H1 (cell line): ENCODE results near the gene FAS.

Experiments used
- ATF2 ChIP-seq: IDR thresholded peaks from 2 replicates; pipeline ENCODE4 v1.6.1; 2012; ENCODE audit warnings: low read length, inconsistent platforms
- CTCF ChIP-seq, 3 experiments: IDR thresholded peaks; 1 replicate in 2 of 3; 2 replicates in 1 of 3; pipeline versions ENCODE4 v1.5.1 to v1.6.1; 2011; ENCODE audit warnings: low read length in 3 of 3, mild to moderate bottlenecking in 3 of 3, inconsistent platforms in 2 of 3, low read depth in 1 of 3, moderate library complexity in 1 of 3; ENCODE audit not compliant: insufficient read depth in 1 of 3; ENCODE audit errors: control extremely low read depth in 1 of 3
- EZH2 ChIP-seq: fragments of 200-600 bp; sonication (generic); IDR thresholded peaks from 2 replicates; pipeline ENCODE4 v1.7.1; 2012; ENCODE audit warnings: low read depth, mild to moderate bottlenecking, moderate library complexity, low read length, inconsistent platforms; ENCODE audit not compliant: severe bottlenecking
- JUND ChIP-seq: IDR thresholded peaks from 2 replicates; pipeline ENCODE4 v1.6.1; 2011; ENCODE audit warnings: mild to moderate bottlenecking, improper control_type of control experiment, low read length
- MAFK ChIP-seq: IDR thresholded peaks from 2 replicates; pipeline ENCODE4 v1.6.1; 2012; ENCODE audit warnings: low read depth, mild to moderate bottlenecking, improper control_type of control experiment, low read length
- RFX5 ChIP-seq: IDR thresholded peaks from 2 replicates; pipeline ENCODE4 v1.6.1; 2011; ENCODE audit warnings: low read depth, low read length, improper control_type of control experiment, borderline replicate concordance
- SIX5 ChIP-seq: IDR thresholded peaks from 2 replicates; pipeline ENCODE4 v1.6.1; 2011; ENCODE audit warnings: mild to moderate bottlenecking, low read depth, low read length
- SP4 ChIP-seq: IDR thresholded peaks from 2 replicates; pipeline ENCODE4 v1.6.1; 2012; ENCODE audit warnings: low read length, inconsistent platforms
- TAF1 ChIP-seq: IDR thresholded peaks from 2 replicates; pipeline ENCODE4 v1.6.1; 2011; ENCODE audit warnings: mild to moderate bottlenecking, low read depth, low read length
- TEAD4 ChIP-seq: IDR thresholded peaks from 2 replicates; pipeline ENCODE4 v1.6.1; 2012; ENCODE audit warnings: low read depth, low read length, inconsistent platforms, mixed read lengths
- YY1 ChIP-seq: IDR thresholded peaks from 2 replicates; pipeline ENCODE4 v1.6.1; 2011; ENCODE audit warnings: low read depth, mild to moderate bottlenecking, low read length
- TF ChIP-seq, protein P1 (sequence below): IDR thresholded peaks from 2 replicates; pipeline ENCODE4 v1.6.1; 2011; ENCODE audit warnings: low read length, improper control_type of control experiment

DNA sequence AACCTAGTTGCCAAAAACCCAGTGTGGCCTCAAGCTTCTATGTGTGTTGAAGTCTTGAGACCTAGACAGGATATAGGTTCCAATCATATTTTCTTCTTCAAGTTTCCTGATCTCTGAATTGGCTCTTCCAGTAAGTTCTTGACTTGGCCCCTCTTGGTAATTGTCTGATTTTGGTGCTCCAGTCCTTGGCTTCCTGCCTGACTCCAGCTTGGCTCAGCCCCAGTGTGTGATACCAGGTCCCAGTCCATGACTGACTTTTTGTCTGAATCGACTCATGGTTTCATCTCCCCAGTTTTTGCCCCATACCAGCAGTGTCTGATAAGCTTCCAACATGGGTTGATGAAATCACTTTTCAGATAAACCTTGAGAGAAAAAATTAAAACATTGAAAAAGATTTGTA is 72.3 kb downstream of the FAS start:
- TF ChIP-seq RFX5 (no peak), ATF2 (no peak), CTCF (IDR thresholded peaks at IDR 0.05; ENCODE audit: control extremely low read depth in 1 of 3, insufficient read depth in 1 of 3, low read depth in 1 of 3, low read length in 3 of 3) (no peak), TEAD4 (no peak), YY1 (no peak), TAF1 (no peak), JUND (no peak), EZH2 (no peak), MAFK (no peak), SIX5 (no peak), SP4 (no peak)
- TF ChIP-seq, protein P1, sequence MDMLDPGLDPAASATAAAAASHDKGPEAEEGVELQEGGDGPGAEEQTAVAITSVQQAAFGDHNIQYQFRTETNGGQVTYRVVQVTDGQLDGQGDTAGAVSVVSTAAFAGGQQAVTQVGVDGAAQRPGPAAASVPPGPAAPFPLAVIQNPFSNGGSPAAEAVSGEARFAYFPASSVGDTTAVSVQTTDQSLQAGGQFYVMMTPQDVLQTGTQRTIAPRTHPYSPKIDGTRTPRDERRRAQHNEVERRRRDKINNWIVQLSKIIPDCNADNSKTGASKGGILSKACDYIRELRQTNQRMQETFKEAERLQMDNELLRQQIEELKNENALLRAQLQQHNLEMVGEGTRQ, result no peak
